OCI-LY7 (cell line): ENCODE results near the gene ZNF692. TPM values are rescaled to one million over a fixed set of nuclear protein-coding genes. Genes with fewer than 3 reads are reported as not detected.
A peak's percentile ranks its signal among the peaks of the same experiment; 100 is the strongest.

Experiments used
- BruUV-seq: library from RNA; stranded (reverse); fragments of 400-500 nt; replicated peaks from 2 replicates; lab custom pipeline; 2021; lab: Mats Ljungman, UMichigan
- CTCF ChIA-PET: fragments of 300-600 bp; sonication (Branson Sonifier 250); formaldehyde crosslinking; loops from one replicate; lab custom pipeline; 2022; ENCODE audit warnings: antibody characterized with exemption; ENCODE audit not compliant: unreplicated experiment; lab: Charles Lee
- POLR2A ChIA-PET: fragments of 300-600 bp; sonication (Branson Sonifier 250); formaldehyde crosslinking; loops from one replicate; lab custom pipeline; 2022; ENCODE audit warnings: antibody characterized with exemption; lab: Charles Lee
- DNase-seq: peaks from one replicate; pipeline ENCODE4 v3.0.0-alpha.2; 2015; ENCODE audit warnings: low spot score
- H2AFZ ChIP-seq: fragments of 200-600 bp; sonication (generic), shearing (Covaris generic); 2 replicates; pipeline ENCODE4 v1.6.1; 2014; ENCODE audit warnings: mild to moderate bottlenecking, antibody characterized with exemption, low read length, moderate library complexity
- H3K27ac ChIP-seq: fragments of 200-600 bp; sonication (generic); 2 replicates; pipeline ENCODE4 v1.5.1; 2014; ENCODE audit warnings: mixed run types, low read depth, mild to moderate bottlenecking, moderate library complexity, low read length, inconsistent platforms; ENCODE audit not compliant: poor library complexity, severe bottlenecking
- H3K36me3 ChIP-seq: fragments of 200-600 bp; sonication (generic); 2 replicates; pipeline ENCODE4 v1.6.1; 2014; ENCODE audit warnings: mild to moderate bottlenecking, antibody characterized with exemption, low read length, moderate library complexity, mixed read lengths; ENCODE audit not compliant: insufficient read depth
- H3K4me1 ChIP-seq: fragments of 200-600 bp; sonication (generic); 2 replicates; pipeline ENCODE4 v1.5.1; 2014; ENCODE audit warnings: mild to moderate bottlenecking, low read length; ENCODE audit not compliant: insufficient read depth, poor library complexity, severe bottlenecking
- H3K4me2 ChIP-seq: fragments of 200-600 bp; sonication (generic); 2 replicates; pipeline ENCODE4 v1.6.1; 2014; ENCODE audit warnings: mild to moderate bottlenecking, low read length
- H3K4me3 ChIP-seq: fragments of 200-600 bp; sonication (generic); 2 replicates; pipeline ENCODE4 v1.5.1; 2014; ENCODE audit warnings: mild to moderate bottlenecking, low read depth, low read length; ENCODE audit not compliant: poor library complexity, severe bottlenecking
- H3K79me2 ChIP-seq: fragments of 200-600 bp; sonication (generic); 2 replicates; pipeline ENCODE4 v1.6.1; 2016; ENCODE audit warnings: low read depth, mild to moderate bottlenecking, low read length, moderate library complexity, mixed read lengths; ENCODE audit not compliant: insufficient read depth
- H3K9me2 ChIP-seq: fragments of 200-600 bp; sonication (generic); 2 replicates; pipeline ENCODE4 v1.6.1; 2016; ENCODE audit warnings: mild to moderate bottlenecking, low read length, mixed read lengths; ENCODE audit not compliant: insufficient read depth
- H3K9me3 ChIP-seq: fragments of 200-600 bp; sonication (generic); 2 replicates; pipeline ENCODE4 v1.6.1; 2014; ENCODE audit warnings: mild to moderate bottlenecking, mixed run types, low read length, mixed read lengths
- H4K20me1 ChIP-seq: fragments of 200-600 bp; sonication (generic); 2 replicates; pipeline ENCODE4 v1.6.1; 2014; ENCODE audit warnings: mild to moderate bottlenecking, antibody characterized with exemption, low read length, moderate library complexity, mixed read lengths; ENCODE audit not compliant: insufficient read depth
- CTCF ChIP-seq: fragments of 200-600 bp; sonication (generic); conservative IDR thresholded peaks from 2 replicates; pipeline ENCODE4 v1.5.1; 2014; ENCODE audit warnings: mild to moderate bottlenecking, antibody characterized with exemption, low read length, moderate library complexity, mixed read lengths
- EZH2phosphoT487 ChIP-seq: fragments of 200-600 bp; sonication (generic); IDR thresholded peaks from 2 replicates; pipeline ENCODE4 v1.6.1; 2018; ENCODE audit warnings: low read depth, borderline replicate concordance, mild to moderate bottlenecking, mixed run types, antibody characterized with exemption, low read length, moderate library complexity, mixed read lengths
- intact Hi-C: fragments of 100-400 bp; cut with micrococcal nuclease; formaldehyde crosslinking; loops from one replicate; pipeline ENCODE4 v1.10.0; 2022; ENCODE audit not compliant: unreplicated experiment
- total RNA-seq, 2 experiments: library from RNA; depleted of rRNA in 1 of 2; stranded (reverse); fragments of >200 nt in 1 of 2; shearing (Covaris generic) in 1 of 2; gene quantifications; 2 replicates each; pipeline ENCODE4 v1.2.3, GENCODE V29; 2014 to 2022

ZNF692 gene
- total RNA-seq, 2 experiments from 2014 or later, result 65.0 to 67.4 TPM

- ChIA-PET POLR2A (interaction anchor here (0.9 to 1.9 kb wide), 2 partner anchors 8 to 17 kb away, joined by 4 to 7 read pairs; partner anchors contain the start of gene SH3BP5L), CTCF (no interaction called here)
- no peak overlapping the region for H3K4me2 ChIP-seq
- H3K4me1 ChIP-seq, result peaks cover 8% of the 10 kb centered on the region
- H3K79me2 ChIP-seq, result peaks cover 16% of the 10 kb centered on the region
- no peaks in the 10 kb centered on the region for H3K9me2 ChIP-seq
- TF ChIP-seq EZH2phosphoT487 (no peak), CTCF (no peak)
- no peak overlapping the region for H3K27ac ChIP-seq
- H3K36me3 ChIP-seq, result peaks cover 48% of the 10 kb centered on the region
- BruUV-seq, result no TSS peak
- intact Hi-C loops, result no loop called here
- H4K20me1 ChIP-seq, result no peaks in the 10 kb centered on the region
- DNase-seq, result no peak
- H2AFZ ChIP-seq, result no peak overlapping the region
- no peak overlapping the region for H3K4me3 ChIP-seq
- H3K9me3 ChIP-seq, result no peaks in the 10 kb centered on the region
Observed at GRCh38 chr1:248842781-248843331, 16.0 kb downstream of the ZNF692 start.

- H4K20me1 ChIP-seq, result no peaks in the 10 kb centered on the region
- no peak overlapping the region for H3K4me2 ChIP-seq
- intact Hi-C loops, result no loop called here
- H3K4me1 ChIP-seq, result peaks cover 14% of the 10 kb centered on the region
- peaks cover 16% of the 10 kb centered on the region for H3K79me2 ChIP-seq
- CTCF ChIA-PET, result interaction anchor here (0.5 to 1.2 kb wide), 2 partner anchors 16 kb away, joined by 3 to 11 read pairs; partner anchors contain the start of genes SH3BP5L and ZNF692
- DNase-seq, result peak; percentile 25
- peak; percentile 69 for TF ChIP-seq CTCF
- TF ChIP-seq EZH2phosphoT487, result no peak
- H2AFZ ChIP-seq, result no peak overlapping the region
- H3K9me2 ChIP-seq, result no peaks in the 10 kb centered on the region
- no peaks in the 10 kb centered on the region for H3K9me3 ChIP-seq
- H3K36me3 ChIP-seq, result peaks cover 38% of the 10 kb centered on the region
- no peak overlapping the region for H3K27ac ChIP-seq
- H3K4me3 ChIP-seq, result no peak overlapping the region
- POLR2A ChIA-PET, result interaction anchor here (0.9 to 1.9 kb wide), 2 partner anchors 9 to 16 kb away, joined by 4 to 7 read pairs; partner anchors contain the start of gene SH3BP5L
- BruUV-seq, result no TSS peak
Observed at GRCh38 chr1:248841702-248842395, 17.0 kb downstream of the ZNF692 start.
